Right ventricle myocardium superior (tissue), 1 donor: ENCODE measurements around the gene NRXN3. TPM values are rescaled to one million over a fixed set of nuclear protein-coding genes. Genes with fewer than 3 reads are reported as not detected.
A peak's percentile ranks its signal among the peaks of the same experiment; 100 is the strongest.

Experiments
- ATAC-seq: fragments of 200-7000 bp; cut with Tn5 transposase; one replicate; pipeline ENCODE4 v1.9.1; 2020; ENCODE audit warnings: mild to moderate bottlenecking; ENCODE audit not compliant: poor library complexity
- DNase-seq: peaks from one replicate; pipeline ENCODE4 v3.0.0-alpha.2; 2020
- intact Hi-C: fragments of 100-400 bp; cut with DNase I; formaldehyde crosslinking; loops from one replicate; pipeline ENCODE4 v1.11.2; 2022
- total RNA-seq: library from RNA; stranded (reverse); fragmentation: NEBNext Ultra II Directional; extraction: Animal tissue kit (Norgen Biotek cat#: 25700); gene quantifications from one replicate; pipeline ENCODE4 v1.2.1, GENCODE V29; 2021
- donor health status: DM: no; HTN: yes; CAD: no; lungs with severe emphysema.

The NRXN3 gene
- total RNA-seq, 1 donor from 2014 or later = 1.3 TPM

DNA sequence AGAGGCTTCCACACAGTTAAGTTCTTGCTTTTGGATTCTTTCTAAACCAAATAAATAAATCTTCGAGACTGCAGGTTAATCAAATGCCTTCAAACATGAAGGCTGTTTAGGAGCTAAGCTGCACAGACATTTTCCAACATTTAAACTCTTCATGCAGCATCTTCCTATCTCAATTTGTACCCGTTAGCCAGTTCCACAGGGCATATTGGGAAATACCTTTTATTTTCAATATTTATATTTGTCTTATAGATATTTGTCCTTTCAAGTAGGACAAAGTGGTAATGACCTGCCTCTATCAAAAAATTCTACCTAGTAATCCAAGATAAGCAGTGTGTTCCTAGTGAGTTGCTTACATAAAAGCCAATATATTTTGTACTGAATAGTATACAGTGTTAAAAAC lies 1667.5 kb downstream of the NRXN3 start:
- DNase-seq (no peak), ATAC-seq (no peak)
- intact Hi-C loops = no loop called here

DNA sequence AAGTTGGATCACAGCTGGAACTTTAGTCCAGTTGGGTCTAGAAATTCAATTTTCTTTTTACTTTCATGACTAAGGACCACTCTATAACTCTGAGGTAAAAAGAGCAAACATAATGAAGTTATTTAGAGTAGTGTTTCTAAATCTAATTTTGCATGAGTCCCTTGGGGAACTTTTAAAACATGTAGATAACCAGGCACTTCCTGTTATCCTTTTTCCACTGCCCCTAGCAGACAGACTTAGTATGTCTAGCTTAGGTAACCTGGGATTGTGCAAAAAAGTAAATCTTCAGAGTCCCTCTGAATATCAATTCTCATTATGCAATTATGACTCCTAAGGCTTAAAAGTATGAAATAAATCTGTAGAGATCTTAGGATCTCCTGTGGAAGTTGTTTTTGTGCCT lies 1669.9 kb downstream of the NRXN3 start:
- DNase-seq = no peak
- intact Hi-C loops = no loop called here
- ATAC-seq = no peak

DNA sequence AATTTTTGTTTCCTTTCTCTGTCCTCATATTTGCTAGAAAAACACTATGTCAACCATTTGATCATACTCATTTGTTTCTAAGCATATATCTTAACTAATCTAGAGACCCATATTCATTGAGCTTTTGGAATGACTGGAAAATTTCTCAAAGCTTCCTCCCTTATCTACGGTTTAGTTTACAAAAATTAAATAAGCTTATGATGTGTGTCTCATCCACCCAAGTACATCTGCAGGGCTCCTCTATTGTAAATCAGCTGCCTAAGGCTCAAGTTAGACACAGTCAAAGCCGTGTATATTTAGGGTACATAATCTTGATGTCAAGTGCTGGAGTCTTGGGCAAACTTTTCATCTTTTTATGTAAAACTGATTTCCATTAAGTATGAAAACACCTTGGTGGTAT lies 1670.7 kb downstream of the NRXN3 start:
- intact Hi-C loops = no loop called here
- DNase-seq (no peak), ATAC-seq (no peak)

DNA sequence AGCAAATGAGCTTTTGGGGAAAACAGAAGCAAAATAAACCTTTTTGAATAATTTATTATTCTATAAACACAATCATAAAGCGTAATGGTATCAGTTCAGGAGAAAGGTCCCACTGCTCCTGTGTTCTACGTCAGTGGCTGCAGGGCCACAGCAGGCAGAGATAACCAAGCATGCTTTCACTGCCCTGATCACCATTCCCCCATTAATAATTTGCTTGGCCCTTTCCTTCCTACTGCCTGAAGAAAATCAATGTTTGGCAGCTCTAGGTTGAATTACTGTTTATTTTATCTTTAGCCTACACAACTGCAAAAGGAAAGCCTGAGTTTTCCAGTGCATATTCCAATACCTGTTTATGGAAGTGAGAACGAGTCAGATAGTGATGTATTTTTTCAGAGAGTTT lies 1671.3 kb downstream of the NRXN3 start:
- DNase-seq (no peak), ATAC-seq (no peak)
- intact Hi-C loops = no loop called here

DNA sequence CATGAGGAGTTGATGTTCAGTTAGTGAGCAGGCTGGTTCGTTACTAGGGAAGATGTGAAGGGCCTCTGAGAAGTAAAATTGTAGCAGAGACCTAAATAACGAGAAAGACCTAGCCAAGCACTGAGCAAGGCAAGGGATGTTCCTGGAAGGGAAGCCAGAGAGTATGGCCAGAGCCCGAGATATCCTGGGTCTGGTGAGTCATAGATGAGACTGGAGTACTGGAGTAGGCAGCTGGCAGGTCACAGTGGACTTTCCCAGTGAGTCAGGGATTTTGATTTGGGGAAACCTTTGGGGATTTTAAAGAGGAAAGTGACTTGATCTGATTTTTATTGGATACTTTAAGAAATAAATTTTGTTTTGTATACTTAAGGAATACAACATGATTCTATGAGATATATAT lies 1672.1 kb downstream of the NRXN3 start:
- peak; percentile 93 for ATAC-seq
- peak; percentile 57 for DNase-seq
- intact Hi-C loops = no loop called here

DNA sequence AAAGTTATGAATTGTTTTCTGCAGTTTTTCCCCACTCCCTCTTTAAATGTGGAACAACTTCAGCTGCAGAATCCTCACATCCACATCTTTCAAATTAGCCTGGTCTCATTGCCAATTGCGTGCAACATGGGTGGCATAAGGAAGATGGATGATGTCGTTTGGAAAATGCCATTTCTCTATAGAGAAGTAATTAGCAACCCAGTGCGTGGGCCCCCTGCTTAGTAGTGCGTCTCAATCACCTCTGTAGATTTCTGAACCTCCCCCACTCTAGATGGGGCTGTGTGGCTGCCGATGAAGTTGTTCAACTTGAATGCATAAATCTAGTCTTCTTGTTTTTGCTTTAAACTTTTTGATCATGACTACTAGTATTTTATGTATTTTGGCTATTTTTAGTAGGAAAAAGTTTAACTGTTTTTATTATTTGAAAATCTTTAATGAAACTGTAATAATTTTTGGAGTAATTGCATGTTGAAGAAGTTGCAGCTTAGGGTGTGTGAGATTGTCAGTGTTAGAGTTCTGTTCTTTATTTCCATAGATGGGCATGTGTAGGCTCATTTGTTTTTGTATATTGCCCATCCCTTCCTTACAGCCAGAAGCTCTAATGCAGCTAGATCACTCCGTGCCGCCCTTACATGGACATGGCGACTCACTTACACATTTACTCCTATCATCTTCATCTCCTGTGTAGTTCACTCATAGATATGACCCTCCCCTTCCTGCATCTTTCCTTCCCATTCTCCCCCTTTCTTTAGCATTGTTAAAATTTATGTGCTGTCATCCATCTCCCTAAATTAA lies 1683.0 kb downstream of the NRXN3 start:
- intact Hi-C loops = no loop called here
- DNase-seq = no peak
- no peak for ATAC-seq

DNA sequence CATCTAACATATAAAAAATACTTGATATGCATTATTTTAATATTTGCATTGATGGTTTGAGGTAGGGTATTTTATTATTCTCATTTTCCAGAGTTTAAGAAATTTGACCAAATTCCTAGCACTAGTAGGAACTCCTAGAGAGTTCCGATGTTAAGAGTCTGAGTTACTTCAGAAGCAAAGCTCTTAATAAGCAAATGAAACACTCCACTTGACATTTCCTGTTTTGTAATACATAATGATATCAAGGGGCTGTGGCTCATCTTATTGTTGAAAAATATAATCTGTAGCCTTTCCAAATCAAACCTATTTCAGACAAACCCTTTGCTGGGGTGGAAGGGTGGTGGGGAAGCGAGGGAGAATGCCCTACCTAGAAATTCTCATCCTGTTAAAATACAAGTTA lies 1685.6 kb downstream of the NRXN3 start:
- DNase-seq (no peak), ATAC-seq (peak; percentile 38)
- intact Hi-C loops = no loop called here

DNA sequence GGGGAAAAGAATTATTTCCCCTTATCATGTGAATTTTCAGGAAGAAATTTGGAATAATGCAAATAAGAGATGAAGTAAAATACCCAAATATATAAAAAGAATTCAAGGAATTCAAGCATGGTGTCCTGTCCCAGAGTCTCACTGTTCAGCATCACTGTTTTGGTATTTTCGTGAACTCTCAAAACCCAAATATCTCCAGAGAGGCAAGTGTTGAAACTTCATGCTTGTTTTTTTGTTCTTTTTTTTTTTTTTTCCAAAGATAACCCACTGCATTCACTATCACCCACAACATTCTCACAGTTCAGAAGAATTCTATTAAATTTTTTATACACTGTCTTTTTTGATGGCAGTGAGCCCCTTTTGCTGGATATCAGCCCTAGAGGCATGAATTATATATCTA lies 1686.2 kb downstream of the NRXN3 start:
- ATAC-seq (peak; percentile 79), DNase-seq (no peak)
- intact Hi-C loops = no loop called here

DNA sequence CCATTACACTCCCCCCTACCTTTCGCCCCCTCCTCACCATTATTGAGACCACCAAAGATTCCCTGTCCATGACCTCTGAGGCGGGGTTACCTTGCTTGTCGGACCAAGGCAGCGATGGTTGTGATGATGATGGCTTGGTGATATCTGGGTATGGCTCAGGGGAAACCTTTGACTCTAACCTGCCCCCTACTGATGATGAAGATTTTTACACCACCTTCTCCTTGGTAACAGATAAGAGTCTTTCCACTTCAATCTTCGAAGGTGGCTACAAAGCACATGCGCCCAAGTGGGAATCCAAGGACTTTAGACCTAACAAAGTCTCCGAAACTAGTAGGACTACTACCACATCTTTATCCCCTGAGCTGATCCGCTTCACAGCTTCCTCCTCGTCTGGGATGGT lies 1690.9 kb downstream of the NRXN3 start:
- intact Hi-C loops = no loop called here
- DNase-seq (no peak), ATAC-seq (no peak)

DNA sequence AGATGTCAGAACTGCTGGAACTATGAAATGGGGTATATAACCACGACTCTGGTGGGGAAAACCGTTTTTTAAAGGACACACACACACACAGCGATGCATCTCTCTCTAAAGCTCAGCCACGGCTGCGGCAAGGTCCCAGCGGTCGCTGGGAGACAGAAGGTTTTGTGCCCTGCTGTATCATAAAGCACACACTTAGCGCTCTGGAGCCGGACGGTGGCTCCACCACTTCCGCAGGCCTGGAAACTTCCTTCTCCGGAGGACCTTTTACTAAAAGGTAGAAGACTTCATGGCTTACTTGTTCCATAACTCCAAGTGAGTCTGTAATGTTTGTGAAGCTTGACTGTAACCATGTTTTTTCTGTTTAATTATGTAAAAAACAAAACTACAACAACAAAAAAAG lies 1691.9 kb downstream of the NRXN3 start:
- intact Hi-C loops = no loop called here
- DNase-seq (no peak), ATAC-seq (no peak)

DNA sequence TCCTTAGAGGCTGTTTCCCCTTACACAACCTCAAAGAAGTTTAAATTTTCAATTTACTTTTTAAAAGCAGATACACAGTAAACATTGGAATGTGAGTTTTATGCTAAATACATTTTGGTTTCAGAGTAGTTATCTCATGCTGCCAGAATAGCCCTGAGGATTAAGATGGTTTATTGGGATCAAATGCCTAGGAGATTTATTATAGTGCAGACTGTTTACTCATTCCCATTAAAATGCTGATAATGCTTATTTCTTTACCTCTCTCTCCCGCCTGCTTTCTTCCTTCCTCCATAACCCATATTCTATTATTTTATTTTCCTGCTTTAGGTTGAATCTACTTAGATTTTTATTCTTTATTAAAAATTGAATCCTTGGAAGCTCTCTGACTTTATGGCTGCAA lies 1701.0 kb downstream of the NRXN3 start:
- DNase-seq = no peak
- intact Hi-C loops = no loop called here
- ATAC-seq = no peak

DNA sequence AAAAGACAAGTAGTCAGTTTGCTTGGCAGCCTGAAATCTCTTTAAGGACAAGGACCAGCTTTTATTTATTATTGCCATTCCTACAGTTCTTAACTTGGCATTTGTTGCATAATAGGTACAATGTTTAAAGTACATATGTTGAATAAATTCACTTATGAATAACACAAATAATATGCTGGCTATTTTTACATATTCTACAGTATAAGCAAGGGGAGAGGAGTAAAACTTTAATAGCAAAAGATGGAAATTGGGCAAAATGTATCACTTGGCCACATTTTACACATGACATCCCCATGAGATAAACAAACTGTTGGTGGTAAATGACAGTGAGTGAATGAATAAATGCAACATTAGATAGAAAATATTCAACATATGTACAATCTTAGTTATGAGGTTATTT lies 1708.1 kb downstream of the NRXN3 start:
- no peak for DNase-seq
- intact Hi-C loops = no loop called here

DNA sequence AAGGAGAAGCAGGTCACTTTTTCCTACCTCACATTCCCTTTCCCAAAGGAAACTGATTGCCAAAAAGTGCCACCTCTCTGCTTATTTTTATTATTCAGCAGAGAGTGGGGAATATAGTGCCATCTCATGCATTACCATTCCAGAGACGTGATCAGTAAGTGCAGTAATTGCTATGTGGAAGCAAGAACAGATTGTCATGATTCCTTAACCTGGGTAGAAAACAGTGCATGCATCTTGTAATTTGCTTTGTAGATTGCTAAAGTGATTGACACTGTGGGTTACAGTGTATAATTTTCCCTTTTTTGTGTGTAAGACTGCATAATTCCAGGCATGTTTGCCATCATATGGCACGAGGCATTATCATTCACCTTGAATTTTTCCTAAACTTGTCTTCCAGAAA lies 1708.6 kb downstream of the NRXN3 start:
- intact Hi-C loops = no loop called here
- no peak for ATAC-seq
- DNase-seq = no peak

More for the DNA sequence above, 1708.1 kb downstream of the NRXN3 start:
- ATAC-seq = no peak

DNA sequence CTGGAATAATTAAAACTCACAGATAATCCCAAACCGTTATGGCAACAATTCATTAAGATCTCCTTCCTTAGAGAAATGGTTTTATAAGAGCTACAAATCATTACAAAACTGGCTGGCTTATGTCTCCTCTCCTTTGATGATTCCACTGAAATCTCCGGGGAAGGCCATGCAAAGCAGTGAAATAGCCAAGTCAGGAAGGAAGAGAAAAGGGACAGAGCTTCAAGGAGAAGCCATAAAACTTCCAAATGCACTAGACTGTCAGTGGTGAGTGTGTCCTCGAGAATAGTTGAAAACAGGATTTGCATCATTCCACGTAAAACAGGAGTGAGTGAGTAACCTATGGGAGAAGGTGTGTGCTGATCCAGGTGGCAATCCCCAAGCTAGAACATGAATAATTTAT lies 1711.1 kb downstream of the NRXN3 start:
- DNase-seq (no peak), ATAC-seq (no peak)
- intact Hi-C loops = no loop called here

DNA sequence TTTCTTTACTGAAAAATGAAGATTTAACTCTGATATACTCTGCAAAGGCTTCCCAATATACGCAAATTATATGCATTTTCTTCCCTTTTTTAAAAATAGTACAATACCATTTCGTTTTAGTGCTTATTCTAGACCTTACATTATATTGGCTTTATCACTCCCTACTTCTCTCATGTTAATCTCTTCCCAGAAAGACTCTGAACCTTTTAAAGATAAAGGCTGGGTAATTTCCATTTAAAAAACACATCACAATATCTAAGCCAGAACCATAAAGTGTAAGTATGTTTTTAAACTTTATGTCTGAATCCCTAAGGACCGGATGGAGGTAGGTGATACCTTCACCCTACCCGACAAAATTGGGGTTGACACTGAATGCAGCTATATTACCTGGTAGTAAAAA lies 1720.4 kb downstream of the NRXN3 start:
- intact Hi-C loops = no loop called here
- ATAC-seq = no peak
- DNase-seq = no peak

DNA sequence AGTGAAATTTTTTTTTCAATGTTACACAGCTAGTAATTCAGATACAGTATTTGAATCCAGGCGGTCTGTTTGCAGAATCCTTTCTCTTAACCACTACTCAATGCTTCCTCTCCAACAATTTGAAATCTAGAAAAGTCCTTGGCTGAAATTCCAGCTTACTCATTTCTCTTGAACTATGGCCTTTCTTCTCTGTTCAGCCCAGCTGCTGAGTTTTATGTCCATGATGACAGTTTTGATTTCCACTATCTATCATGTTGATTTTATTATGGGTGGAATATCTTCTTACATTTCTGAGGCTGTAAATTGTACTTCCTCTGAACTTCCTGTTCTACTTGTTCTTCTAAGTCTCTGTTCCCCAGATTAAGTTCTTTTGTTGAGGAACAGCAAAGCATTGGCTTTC lies 1725.8 kb downstream of the NRXN3 start:
- intact Hi-C loops = no loop called here
- no peak for ATAC-seq
- no peak for DNase-seq

DNA sequence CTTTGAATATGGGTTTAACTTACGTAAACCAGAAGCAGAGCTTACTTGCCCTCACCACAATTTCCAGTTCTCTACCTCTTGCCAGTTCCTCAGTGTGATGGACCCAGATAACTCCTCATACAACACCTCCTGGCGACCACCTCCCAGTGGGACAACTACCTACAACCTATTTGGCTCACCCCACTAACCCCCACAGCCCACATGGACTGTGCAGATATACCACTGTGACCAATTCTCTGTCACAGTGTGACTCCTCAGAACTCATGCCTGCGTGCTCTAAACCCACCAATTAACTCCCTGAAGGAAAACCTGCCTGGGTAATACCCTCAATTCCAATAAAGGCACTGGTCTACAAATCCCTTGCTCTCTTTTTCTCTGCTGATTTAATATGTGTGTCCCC lies 1729.4 kb downstream of the NRXN3 start:
- ATAC-seq (no peak), DNase-seq (no peak)
- intact Hi-C loops = no loop called here

DNA sequence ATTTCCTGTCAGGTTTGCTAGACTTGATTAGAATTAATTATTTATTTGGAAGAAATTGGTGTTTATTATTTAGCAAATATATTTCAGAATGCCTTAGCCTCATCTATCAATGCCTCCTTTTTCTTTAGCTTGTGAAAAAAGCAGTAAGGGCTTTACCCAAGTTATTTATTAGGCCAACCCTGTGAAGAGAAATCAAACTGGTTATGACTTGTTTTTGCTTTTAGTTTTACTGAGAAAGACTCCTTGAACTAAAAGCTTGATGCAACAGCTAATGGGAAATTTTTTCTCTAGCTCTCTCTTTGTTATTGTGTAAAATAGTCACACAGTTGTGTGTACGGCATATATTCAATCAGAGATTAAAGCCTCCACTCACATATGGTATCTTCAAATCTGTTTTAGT lies 1734.3 kb downstream of the NRXN3 start:
- no peak for DNase-seq
- intact Hi-C loops = no loop called here

DNA sequence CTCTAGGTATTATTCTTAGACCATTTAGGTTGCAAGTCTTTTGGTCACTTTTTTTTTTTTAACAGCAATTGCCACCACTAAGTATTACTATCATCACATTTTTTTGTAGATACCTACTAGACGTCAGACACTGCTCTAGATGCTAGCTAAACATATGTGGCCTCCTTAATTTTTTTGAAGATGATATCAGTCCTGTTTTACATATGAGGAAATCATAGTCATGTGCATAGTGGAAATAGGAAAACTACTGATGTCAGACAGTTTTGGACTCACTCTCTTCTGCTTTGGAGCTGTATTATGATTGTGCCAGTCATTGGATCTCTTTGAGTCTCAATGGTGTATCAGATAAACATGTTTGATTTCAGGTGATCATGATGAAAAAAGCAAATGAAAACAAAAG lies 1736.8 kb downstream of the NRXN3 start:
- ATAC-seq (no peak), DNase-seq (no peak)
- intact Hi-C loops = no loop called here

More for the DNA sequence above, 1734.3 kb downstream of the NRXN3 start:
- no peak for ATAC-seq

DNA sequence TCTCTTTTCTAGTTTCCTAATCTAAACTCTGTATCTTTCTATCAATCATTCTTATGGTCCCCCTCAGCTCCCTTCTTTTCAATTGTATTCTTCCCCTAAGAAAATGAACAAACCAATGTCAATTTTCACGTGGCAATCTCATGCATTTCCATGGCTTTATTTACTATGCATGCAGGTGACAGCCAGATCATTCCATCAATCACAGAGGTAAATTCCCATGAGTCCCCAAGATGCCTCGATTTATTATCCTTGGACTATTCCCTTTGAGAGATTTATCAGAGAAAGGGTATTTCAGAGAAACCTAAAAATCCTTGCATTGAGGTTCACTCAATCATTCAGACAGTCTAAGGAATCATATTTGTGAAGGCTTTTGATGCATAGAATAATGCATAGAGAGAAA lies 1739.9 kb downstream of the NRXN3 start:
- DNase-seq (no peak), ATAC-seq (no peak)
- intact Hi-C loops = no loop called here

DNA sequence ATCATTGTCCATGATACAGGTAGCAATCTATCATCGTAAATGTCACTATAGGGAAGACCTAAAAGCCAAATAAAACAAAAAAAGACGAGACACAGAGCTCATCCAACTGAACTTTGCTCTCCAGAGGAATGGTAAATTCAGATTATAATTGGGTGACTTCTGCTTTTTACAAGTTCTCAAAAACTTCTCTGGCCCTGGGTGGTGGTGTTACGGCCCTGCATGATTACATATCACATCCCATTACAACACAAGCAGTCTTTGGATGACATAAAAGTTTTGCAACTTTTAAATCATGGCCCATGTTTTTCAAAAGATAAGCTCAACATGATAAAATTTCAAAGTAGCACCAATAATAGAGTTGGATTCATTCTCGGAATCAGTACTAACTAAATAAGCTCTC lies 1741.6 kb downstream of the NRXN3 start:
- DNase-seq (no peak), ATAC-seq (peak; percentile 58)
- intact Hi-C loops = no loop called here
